Heart left ventricle (tissue), 13 donors: ENCODE data around the gene GIMAP4.
"Not testable (repeated sequence)": the region's sequence is repeated elsewhere in the genome, so short reads cannot be mapped to it uniquely, and the experiment has no call there.

Experiments used
- POLR2A ChIP-seq, 2 donors: fragments of 450-650 bp; IDR thresholded peaks; one replicate each; pipeline ENCODE4 v1.6.1; 2017; ENCODE audit warnings: antibody characterized with exemption in 2 of 2, mild to moderate bottlenecking in 2 of 2, moderate library complexity in 2 of 2
- TF ChIP-seq, protein P1 (sequence below), 12 donors: fragments of 200-600 bp; sonication (generic) in 4 of 12; IDR thresholded peaks; one replicate each; pipeline versions ENCODE4 v1.5.0 to v1.8.0; 2018 to 2022; ENCODE audit warnings: antibody characterized with exemption in 12 of 12, mild to moderate bottlenecking in 5 of 12
- donor health status: ischemic (EF 13 %, LVEDD 7.1; RV severe dilation, severe dysfunction).
- donor health status: DM: no; HTN: yes; CAD: no.
- donor health status: DM: no; HTN: no; CAD: no.
- donor health status: ischemic (EF 25% LVEDD 6.9; RV normal size, moderate dysfunction).
- donor health status: ischemic (EF 25% LVEDD 5.7; RV mildly dilated, moderate dysfunction).
- donor health status: ischemic (EF 35%, LVEDD 5.7; RV mildly dilated, moderate dysfunction).
- donor health status: nonischemic (EF 11% LVEDD 7.7; RV severe dilation, severe dysfunction).
- donor health status: DM: yes; HTN: yes; CAD: no.
- donor health status: PGD.
- donor health status: ischemic (EF 29% LVEDD 5.4; RV normal size, mild dysfunction).
- donor health status: nonischemic (EF 23%, LVEDD 6.1; RV moderate dilation, normal function).

DNA sequence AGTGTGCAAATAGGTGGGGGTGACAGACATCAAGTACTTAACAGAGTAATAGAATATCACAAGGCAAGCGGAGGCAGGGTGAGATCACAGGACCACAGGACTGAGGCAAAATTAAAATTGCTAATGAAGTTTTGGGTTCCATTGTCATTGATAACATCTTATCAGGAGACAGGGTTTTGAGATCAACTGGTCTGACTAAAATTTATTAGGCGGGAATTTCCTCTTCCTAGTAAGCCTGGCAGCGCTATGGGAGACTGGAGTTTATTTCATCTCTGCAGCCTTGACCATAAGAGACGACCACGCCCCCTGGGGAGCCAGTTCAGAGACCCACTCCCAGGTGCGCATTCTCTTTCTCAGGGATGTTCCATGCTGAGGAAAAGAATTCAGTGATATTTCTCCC is 44.3 kb upstream of the GIMAP4 start:
- TF ChIP-seq, protein P1, sequence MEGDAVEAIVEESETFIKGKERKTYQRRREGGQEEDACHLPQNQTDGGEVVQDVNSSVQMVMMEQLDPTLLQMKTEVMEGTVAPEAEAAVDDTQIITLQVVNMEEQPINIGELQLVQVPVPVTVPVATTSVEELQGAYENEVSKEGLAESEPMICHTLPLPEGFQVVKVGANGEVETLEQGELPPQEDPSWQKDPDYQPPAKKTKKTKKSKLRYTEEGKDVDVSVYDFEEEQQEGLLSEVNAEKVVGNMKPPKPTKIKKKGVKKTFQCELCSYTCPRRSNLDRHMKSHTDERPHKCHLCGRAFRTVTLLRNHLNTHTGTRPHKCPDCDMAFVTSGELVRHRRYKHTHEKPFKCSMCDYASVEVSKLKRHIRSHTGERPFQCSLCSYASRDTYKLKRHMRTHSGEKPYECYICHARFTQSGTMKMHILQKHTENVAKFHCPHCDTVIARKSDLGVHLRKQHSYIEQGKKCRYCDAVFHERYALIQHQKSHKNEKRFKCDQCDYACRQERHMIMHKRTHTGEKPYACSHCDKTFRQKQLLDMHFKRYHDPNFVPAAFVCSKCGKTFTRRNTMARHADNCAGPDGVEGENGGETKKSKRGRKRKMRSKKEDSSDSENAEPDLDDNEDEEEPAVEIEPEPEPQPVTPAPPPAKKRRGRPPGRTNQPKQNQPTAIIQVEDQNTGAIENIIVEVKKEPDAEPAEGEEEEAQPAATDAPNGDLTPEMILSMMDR (IDR thresholded peaks at IDR 0.05) = not testable (repeated sequence)
- not testable (repeated sequence) for TF ChIP-seq POLR2A (IDR thresholded peaks at IDR 0.05)
